GM18519 (cell line): ENCODE data around the gene SERTM2.

Experiments
- ATAC-seq: cut with Tn5 transposase; IDR thresholded peaks from one replicate; pipeline ENCODE4 v1.9.1; 2021; ENCODE audit warnings: mild to moderate bottlenecking, moderate library complexity; ENCODE audit not compliant: unreplicated experiment, low FRiP score

The SERTM2 gene

GRCh38 chrX:111555406-111555958 is 44.0 kb downstream of the SERTM2 start:
- ATAC-seq, result no peak

GRCh38 chrX:111560801-111561200 is 49.4 kb downstream of the SERTM2 start:
- ATAC-seq, result no peak

DNA sequence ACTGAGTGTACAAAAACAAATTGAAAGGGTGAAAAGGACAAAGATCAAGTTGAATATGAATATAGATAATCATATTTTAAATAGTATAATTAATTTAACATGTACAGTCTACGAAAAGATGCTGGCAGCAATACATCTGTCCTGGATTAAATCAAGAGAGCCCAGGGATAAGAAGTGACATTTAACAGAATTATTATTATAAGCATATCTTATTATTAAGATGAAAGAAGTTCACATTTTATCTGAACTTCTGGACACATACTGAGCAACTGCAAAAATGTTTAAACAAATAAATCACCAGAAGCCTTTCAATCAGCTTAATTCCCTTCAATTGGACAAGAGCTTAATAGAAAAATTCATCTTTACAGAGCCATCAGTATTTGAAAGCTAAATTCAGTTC is 50.4 kb downstream of the SERTM2 start:
- no peak for ATAC-seq

DNA sequence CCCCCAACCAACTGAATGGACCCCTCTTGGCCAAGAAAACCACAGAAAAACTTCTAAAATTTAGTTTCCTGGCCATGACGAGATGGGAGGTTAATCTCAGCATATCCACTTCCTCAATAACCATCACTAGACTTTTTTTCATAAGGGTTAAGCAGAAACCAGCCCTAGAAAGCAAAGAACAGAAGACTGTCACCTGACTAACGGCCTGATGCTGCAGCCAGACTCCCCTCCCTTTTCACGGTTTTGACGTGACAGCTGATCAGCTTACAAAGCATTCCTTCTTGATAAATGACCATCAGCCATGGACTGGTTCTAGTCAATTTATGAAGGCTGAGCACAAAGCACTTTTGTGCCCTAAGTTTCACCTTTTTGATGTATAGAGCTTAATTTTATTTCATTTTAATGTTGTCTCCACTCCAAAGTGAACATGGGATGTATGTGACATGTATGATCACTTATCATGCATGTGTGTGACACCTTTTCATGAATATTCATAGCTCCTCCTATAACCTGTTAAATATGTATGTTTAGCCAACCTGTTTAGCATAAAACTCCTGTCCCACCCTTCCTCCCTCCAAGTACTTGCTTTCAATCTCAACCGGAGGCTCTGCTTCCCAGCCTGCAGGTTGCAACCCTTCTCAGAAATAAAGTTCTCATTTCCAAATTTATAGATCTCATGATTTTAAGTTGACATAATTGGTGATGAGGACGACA is 56.3 kb downstream of the SERTM2 start:
- no peak for ATAC-seq

GRCh38 chrX:111568354-111568753 is 56.9 kb downstream of the SERTM2 start:
- no peak for ATAC-seq

- no peak for ATAC-seq
Observed at GRCh38 chrX:111568817-111569216, 57.4 kb downstream of the SERTM2 start.
